ENCODE measurements around the gene PCSK4.
"Not testable (repeated sequence)": the region's sequence is repeated elsewhere in the genome, so short reads cannot be mapped to it uniquely, and the experiment has no call there.

PCSK4 gene

GRCh38 chr19:1503925-1504773 lies 14.0 kb upstream of the PCSK4 start:
- DNase-seq, result no peak

- no peak for DNase-seq
Measured at GRCh38 chr19:1503089-1503924, 13.2 kb upstream of the PCSK4 start.

GRCh38 chr19:1502433-1503088 lies 12.4 kb upstream of the PCSK4 start:
- DNase-seq, result no peak

DNA sequence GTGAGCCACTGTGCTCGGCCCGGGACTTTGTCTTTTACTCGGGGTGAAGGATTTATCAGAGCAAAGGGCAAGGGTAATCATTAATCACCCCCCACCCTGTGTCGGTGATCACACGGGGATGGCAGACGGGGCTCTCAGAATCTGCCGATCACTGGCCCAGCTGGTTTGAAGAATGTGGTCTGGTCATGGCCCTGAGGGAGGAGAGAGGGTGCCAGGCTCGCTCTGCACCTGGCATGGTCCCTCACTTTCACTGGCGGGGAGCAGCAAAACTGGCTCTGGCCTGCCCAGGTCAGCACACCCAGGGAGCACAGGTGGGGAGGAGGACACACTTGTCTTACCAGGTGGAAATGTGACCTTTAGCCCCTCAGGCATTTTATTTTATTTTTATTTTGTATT lies 11.0 kb upstream of the PCSK4 start:
- DNase-seq, result no peak

DNA sequence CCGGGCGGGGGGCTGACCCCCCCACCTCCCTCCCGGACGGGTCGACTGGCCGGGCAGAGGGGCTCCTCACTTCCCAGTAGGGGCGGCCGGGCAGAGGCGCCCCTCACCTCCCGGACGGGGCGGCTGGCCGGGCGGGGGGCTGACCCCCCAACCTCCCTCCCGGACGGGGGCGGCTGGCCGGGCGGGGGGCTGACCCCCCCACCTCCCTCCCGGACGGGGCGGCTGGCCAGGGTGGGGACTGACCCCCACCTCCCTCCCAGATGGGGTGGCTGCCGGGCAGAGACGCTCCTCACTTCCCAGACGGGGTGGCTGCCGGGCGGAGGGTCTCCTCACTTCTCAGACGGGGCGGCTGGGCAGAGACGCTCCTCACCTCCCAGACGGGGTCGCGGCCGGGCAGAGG lies 9.1 kb upstream of the PCSK4 start:
- DNase-seq, result not testable (repeated sequence)

DNA sequence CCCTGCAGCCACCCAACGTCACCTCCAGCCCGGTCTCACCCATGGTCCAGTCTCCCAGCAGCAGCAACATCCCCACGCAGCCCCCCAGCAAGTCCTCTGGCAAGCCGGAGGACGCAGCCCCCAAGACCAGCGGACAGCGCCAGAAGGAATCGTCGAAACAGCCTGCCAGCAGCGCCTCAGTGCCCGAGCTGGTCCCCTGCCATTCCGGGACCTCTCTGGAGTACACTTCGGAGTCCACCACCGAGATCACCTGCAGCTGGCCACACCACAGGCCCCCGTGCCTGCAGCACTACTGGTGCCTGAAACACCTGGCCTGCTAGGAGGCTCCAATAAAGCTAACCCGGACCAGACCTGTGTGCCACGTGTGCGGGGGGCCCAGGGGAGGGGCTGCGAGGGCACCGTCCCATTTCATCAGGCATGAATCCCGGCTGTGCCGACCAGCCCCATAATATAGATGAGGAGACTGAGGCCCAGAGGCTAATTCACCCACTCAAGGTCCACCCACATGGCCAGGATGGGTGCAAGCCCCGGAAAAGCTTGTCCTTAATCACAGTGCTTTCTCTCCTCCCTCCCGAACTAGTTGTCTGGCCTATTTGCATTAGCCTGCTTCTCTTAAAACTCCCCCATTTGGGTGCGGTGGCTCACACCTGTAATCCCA lies 7.6 kb upstream of the PCSK4 start:
- DNase-seq, result no peak

DNA sequence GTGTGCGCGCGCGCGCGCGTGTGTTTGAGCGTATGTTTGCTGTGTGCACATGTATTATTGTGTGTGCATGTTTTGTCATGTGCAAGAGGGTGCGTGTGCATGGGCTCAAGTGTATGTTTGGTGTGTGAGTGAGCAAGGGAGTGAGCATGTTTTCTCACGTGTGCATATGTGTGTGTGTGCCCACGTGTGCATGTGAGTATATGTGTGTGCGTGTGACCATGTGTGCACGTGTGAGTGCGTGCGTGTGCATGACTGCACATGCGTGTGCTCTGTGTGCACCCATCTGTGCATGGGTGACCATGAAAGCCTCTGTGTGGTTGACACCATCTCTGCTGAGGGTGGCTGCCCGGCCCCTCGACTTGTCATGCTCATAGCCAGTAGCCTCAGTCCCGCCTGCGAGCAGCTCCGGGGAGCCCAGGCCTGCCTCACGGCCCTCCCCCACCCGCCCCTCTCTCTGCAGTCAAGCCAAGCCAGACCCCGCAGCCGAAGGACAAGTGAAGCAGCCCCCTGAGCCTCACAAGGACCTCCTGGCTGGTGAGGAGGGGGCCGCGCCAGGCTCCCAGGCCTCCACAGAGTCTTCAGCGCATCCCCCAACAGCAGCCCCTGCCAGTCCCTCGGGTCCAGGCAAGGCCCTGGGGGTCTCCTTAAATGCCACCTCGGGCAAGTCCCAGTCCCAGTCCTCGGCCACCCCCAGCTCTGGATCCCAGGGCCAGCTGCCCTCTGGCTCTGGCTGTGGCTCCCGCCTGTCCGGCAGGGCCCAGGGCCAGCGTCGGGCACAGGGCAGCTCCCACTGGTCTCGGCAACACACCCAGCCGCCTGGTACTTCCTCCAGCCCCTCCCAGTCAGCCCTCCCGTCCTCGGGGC lies 6.8 kb upstream of the PCSK4 start:
- no peak for DNase-seq

DNA sequence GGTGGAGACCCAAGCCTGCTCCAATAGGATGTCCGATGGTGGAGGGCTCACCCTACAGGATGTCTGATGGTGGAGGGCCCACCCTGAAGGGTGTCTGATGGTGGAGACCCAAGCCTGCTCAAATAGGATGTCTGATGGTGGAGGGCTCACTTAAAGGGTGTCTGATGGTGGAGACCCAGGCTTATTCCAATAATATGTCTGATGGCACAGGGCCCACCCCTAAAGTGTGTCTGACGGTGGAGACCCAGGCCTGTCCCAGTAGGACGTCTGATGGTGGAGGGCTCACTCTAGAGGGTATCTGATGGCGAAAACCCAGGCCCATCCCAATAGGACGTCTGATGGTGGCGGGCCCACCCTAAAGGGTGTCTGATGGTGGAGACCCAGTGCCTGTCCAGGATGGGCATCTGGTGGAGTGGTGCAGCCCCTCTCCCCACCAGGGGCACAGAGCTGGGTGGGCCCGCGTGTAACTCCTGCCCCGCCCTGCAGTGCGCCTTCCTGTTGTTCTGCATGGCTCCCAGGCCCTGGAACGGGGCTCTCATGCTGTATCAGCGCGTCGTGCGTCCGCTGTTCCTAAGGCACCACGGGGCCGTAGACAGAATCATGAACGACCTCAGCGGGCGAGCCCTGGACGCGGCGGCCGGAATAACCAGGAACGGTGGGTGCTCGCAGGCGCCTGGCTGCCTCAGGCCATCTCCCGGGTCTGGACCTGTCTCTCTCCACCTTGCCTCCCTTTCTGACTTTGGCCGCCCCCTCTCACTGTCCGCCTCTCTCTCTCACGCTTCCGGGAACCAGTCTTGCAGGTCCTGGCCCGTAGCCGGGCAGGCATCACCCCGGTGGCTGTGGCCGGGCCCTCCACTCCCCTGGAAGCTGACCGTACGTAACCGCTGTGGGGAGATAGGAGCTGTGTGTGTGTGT lies 5.9 kb upstream of the PCSK4 start:
- DNase-seq, result no peak

DNA sequence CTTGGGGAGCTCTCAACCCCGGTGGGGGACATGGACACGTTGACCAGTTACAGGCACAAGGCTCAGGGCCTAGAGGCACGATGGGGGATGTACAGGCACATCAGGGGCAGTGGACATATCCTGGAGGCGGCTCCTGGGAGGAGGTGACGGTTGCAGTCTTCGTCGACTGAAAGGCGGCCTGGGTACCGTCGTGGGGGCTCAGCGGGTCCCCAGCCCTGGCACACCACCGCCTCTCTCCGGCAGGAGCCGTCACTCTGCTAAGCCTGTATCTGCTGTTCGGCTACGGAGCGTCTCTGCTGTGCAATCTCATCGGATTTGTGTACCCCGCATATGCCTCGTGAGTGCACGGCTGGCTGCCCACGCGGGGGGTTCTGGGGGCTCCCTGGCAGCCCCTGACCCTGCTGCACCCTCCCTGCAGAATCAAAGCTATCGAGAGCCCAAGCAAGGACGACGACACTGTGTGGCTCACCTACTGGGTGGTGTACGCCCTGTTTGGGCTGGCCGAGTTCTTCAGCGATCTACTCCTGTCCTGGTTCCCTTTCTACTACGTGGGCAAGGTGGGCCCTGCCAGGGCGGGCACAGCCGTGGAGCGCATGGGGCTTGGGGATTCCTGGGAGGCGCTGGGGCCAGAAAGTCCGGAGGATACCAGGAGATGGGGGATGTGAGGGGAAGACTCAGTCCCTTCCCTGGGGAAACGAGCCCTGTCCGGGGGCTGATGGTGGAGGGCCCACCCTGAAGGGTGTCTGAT lies 5.1 kb upstream of the PCSK4 start:
- DNase-seq, result no peak

DNA sequence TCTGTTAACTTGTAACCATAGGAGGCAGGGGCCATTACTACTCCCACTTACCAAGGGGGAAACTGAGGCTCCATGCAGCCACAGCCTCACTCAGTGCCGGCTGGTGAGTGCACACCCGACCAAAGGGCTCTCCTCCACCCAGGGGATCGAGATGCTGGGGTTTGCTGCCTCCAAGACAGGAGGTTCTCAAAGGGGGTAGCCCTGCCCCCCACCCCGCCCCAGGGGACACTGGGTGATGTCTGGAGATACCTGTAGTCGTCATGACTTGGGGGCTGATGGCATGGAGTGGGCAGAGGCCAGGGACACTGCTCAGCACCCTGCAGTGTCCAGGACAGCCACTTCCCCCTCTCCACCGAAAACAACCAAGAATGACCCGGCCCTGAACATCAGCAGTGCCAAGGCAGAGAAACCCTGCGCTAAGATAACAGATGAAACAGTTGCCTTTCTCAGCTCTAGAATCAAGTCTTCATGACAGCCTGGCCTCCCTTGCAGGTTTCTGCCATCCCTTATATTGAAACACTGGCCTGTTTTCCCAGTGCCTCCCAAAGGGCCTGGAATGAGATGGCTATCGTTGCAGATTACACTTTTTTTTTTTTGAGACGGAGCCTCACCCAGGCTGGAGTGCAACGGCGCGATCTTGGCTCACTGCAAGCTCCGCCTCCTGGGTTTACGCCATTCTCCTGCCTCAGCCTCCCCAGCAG lies 4.1 kb upstream of the PCSK4 start:
- DNase-seq, result no peak

DNA sequence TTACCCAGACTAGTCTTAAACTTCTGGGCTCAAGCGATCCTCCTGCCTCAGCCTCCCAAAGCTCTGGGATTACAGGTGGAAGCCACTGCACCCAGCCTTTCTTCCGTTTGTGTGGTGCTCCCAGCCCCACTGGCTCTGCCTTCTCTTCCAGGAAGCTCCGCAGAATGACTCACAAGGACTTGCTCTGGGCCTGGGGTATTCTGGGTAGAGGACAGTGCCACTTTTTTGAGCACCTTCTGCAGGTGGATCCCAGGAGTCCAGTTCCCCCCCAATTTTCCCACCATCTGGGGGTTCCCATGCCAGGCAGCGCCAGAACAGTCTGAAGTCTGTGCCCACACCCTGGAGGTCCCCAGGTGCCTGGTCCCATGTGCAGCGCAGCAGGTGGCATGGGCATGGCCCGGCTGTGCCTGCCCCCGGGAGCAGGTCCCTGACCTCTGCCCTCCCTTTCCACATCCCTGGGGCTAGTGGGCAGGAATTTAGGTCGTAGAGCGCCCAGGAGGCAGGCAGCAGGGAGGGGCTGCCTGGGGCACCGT lies 2.4 kb upstream of the PCSK4 start:
- no peak for DNase-seq

- no peak for DNase-seq
Measured at GRCh38 chr19:1491849-1492170, 1.7 kb upstream of the PCSK4 start.

DNA sequence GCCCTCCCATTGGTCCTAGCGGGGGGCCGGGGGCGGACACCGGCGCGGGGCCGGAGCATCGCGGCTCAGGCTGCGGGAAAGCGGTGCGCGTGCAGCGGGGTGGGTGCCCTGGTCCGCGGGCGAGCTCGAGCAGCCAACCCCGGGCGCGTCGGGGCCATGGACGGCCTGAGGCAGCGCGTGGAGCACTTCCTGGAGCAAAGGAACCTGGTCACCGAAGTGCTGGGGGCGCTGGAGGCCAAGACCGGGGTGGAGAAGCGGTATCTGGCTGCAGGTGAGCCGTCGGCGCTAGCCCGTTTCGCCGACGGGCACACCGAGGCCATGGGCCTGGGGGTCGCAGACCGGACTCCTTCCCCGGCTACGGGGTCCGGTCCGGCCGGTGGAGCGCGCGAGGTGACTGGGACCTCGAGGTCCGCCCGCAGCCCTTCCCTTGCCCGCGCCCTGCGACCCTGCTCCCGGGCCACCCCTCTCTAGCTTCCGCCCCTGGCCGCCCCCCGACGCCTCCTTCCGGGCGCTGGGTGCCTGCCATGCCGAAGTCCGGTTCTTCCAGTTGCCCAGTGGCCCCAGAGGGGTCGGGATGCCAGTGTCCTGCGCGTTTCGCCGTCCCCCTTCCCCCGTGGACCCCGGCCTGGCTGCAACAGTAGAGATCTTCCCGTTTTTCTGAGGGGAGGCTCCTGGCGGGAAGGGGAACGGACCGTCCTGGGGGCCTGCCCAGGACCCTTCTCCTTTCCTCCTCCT lies 1.1 kb upstream of the PCSK4 start, which contains the start of gene REEP6:
Gene REEP6 (plus strand): TSS at position 68 of the 735 bp plus-strand sequence. CDS start 89 bp downstream, at position 157.
- no peak for DNase-seq

GRCh38 chr19:1489463-1490310 lies 463 bp downstream of the PCSK4 start:
- DNase-seq, result no peak

DNA sequence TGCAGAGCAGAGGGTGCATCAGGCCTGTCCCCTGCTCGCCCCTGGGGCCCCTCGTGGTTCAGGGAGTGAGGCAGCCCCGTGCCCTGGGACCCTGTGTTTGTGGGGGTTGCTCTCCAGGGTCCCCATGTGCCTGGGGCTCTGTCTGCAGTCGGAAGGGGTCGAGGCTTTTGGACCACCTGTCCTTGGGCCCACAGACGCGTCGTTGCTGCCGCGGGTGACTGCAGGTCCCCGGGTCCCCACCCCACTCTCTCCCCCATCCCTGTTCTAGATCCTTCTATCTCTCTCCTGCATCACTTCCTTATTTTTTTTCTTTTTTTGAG lies 1.9 kb downstream of the PCSK4 start:
- no peak for DNase-seq

GRCh38 chr19:1487576-1488281 lies 2.4 kb downstream of the PCSK4 start:
- DNase-seq, result no peak

Data from fibroblast of skin of back (primary cell).